GM12872 (cell line): ENCODE results near the gene ELP5.

Experiments
- CTCF ChIP-seq: IDR thresholded peaks from 3 replicates; pipeline ENCODE4 v1.5.1; 2011; ENCODE audit warnings: low read depth, mild to moderate bottlenecking, low read length, moderate library complexity; ENCODE audit not compliant: insufficient read depth

Gene ELP5

DNA sequence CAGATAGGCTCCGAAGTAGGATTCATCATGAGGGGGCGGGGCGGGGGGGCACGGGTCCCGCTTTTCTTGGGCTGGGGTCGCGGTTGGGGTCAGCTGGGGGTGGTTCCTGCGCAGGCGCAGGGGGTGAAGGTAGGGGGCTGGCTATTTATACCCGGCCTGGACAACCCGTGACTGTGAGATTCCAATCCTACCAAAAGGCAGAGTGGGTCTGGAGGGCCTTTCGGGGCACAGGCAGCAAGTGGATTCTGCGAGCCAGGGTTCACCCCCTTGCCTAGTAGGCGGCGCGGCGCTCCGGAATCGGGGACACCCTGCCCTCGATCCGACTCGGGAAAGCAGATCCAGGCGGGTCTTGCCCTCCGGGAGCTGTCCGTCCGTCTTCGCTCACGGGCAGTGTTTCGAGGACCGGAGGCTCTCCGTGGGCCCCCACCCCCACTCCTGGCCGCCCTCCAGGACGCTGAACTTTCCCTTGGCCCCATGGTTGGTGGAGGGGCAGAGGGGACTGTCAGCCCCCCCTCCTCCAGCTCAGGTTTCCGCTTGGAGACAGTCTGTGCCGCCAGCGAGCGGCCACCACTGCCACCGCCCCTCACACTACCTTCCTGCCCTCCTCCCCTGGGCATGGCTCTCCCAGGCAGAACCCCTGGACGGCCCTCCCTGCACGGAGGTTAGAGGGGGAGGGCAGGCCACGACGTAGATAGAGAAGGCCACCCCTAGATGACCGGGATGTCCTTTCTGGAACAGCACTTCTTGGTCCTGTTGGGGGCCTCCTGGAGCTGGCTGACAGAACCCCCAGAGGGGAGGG lies 30.1 kb downstream of the ELP5 start:
- no peak for TF ChIP-seq CTCF

- no peak for TF ChIP-seq CTCF
Observed at GRCh38 chr17:7282752-7283321, 30.8 kb downstream of the ELP5 start.

DNA sequence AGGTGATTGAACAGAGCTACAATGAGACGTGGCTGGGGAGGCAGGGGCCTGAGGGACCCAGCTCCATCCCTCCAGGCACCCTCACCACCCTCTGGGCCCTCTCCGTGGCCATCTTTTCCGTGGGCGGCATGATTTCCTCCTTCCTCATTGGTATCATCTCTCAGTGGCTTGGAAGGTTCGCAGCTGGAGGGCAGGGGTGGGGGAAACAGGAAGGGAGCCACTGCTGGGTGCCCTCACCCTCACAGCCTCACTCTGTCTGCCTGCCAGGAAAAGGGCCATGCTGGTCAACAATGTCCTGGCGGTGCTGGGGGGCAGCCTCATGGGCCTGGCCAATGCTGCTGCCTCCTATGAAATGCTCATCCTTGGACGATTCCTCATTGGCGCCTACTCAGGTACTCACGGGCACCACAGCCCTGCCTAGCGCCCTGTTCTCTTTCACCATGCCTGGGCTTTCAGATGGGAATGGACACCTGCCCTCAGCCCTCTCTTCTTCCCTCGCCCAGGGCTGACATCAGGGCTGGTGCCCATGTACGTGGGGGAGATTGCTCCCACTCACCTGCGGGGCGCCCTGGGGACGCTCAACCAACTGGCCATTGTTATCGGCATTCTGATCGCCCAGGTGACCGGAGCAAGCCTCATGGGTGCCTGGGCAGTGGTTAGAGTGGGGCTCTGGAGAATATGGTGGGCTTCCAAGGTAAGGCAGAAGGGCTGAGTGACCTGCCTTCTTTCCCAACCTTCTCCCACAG lies 31.6 kb downstream of the ELP5 start:
- no peak for TF ChIP-seq CTCF

DNA sequence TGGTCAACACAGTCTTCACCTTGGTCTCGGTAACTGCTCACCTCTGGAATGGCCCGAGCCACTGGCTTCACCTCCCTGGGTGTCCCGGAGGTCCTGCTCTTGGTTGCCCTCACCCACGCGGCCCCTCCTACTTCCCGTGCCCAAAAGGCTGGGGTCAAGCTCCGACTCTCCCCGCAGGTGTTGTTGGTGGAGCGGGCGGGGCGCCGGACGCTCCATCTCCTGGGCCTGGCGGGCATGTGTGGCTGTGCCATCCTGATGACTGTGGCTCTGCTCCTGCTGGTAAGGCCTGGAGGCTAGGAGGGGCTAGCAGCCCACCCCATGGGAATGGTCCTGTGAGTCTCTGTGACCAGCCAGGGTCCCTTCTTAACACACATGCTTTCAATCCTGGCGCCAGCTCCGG lies 32.9 kb downstream of the ELP5 start:
- no peak for TF ChIP-seq CTCF

DNA sequence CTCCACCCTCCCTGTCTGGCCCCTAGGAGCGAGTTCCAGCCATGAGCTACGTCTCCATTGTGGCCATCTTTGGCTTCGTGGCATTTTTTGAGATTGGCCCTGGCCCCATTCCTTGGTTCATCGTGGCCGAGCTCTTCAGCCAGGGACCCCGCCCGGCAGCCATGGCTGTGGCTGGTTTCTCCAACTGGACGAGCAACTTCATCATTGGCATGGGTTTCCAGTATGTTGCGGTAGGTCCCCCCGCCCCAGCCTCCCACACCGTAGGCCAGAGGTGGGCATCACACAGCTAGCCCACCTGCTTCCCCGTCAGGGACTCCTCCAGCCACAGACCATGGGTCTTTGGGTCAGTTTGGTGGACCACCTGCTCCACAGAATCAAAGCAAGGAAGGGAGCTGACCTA lies 33.7 kb downstream of the ELP5 start:
- no peak for TF ChIP-seq CTCF

- no peak for TF ChIP-seq CTCF
Observed at GRCh38 chr17:7289256-7290032, 37.4 kb downstream of the ELP5 start.

DNA sequence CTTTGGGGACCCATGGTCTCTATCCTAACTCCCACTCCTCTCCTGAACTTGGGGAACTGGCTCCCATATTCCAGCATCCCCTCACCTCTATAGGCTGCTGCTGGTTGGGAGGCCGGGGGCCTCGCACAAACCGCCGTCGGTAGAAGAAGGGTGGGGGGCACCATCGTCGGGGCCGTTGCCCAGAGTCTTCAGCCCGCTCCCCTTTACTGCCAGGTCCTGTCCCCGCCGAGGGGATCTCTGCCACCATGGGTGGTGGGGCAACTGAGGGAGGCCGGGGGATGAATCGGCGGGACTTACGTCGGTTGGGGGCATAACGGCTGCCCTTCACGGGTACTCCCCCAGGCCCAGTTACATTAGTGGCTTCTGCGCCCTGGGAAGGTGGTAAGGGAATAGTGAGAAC lies 38.2 kb downstream of the ELP5 start:
- TF ChIP-seq CTCF: no peak
